Measurements from ENCODE around the gene GNMT. TPM values are rescaled to one million over a fixed set of nuclear protein-coding genes. Genes with fewer than 3 reads are reported as not detected.
A peak's percentile ranks its signal among the peaks of the same experiment; 100 is the strongest.

The GNMT gene
- total RNA-seq: 1 to 10 TPM; 1.2 to 2.1 TPM
- polyA plus RNA-seq (2013, experiment 1 of 2): 1.1 TPM
- 1.2 TPM for polyA plus RNA-seq (2013, experiment 2 of 2)
- total RNA-seq: 0.06 to 2.7 (median 0.68) reads per million in 172 experiments

DNA sequence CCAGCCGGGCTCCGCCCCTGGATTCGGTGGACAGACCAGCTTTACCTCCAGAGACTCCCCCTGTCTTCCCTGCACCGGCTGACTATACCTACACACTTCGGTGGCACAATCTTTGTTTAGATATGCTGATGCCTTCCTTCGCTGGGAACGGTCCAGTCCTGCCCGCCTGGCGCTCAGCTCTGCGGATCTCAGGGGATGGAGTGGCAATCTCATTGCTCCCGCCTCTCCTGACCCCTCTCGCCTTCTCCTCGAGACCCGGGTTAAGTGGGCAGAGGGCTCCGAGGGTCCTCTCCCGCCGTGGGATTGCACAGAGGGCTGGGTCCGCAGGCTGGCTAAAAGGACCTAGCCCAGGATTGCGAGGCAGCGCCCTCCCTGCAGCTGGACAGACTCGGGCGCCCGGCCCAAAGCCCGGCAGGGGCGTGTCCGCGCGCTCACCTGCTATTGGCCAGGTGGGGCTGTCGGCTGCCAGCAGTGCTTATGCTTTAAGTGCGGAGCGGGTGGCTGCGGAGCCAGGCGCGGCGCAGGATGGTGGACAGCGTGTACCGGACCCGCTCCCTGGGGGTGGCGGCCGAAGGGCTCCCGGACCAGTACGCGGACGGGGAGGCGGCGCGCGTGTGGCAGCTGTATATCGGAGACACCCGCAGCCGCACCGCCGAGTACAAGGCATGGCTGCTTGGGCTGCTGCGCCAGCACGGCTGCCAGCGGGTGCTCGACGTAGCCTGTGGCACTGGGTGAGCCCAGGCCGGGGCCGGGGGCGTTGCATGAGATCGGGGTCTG, at the start of gene GNMT:
Gene GNMT (plus strand): TSS at position 512 of the 777 bp plus-strand sequence. CDS start 14 bp downstream, at position 526.
- ATAC-seq (ENCODE audit: poor library complexity): peak; percentile 74
- no peaks in the 10 kb centered on the region for H3K9me3 ChIP-seq (ENCODE audit: control insufficient read depth in 1 of 2, insufficient read depth in 1 of 2, low read length in 2 of 2)
- TF ChIP-seq, protein P1, sequence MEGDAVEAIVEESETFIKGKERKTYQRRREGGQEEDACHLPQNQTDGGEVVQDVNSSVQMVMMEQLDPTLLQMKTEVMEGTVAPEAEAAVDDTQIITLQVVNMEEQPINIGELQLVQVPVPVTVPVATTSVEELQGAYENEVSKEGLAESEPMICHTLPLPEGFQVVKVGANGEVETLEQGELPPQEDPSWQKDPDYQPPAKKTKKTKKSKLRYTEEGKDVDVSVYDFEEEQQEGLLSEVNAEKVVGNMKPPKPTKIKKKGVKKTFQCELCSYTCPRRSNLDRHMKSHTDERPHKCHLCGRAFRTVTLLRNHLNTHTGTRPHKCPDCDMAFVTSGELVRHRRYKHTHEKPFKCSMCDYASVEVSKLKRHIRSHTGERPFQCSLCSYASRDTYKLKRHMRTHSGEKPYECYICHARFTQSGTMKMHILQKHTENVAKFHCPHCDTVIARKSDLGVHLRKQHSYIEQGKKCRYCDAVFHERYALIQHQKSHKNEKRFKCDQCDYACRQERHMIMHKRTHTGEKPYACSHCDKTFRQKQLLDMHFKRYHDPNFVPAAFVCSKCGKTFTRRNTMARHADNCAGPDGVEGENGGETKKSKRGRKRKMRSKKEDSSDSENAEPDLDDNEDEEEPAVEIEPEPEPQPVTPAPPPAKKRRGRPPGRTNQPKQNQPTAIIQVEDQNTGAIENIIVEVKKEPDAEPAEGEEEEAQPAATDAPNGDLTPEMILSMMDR (IDR thresholded peaks at IDR 0.05): no peak
- POLR2A ChIA-PET: interaction anchor here (0.7 to 2.9 kb wide), 4 partner anchors 19 to 31 kb away, joined by 3 to 18 read pairs (median 4); partner anchors contain the start of genes CNPY3, PEX6 and PPP2R5D
- no peak within 1 kb of the TSS for H3K27ac ChIP-seq (ENCODE audit: low read depth in 1 of 2, low read length in 2 of 2)
- H3K36me3 ChIP-seq (ENCODE audit: insufficient read depth, low read length): peaks cover 17% of the 10 kb centered on the region
- Mint-ChIP-seq H3K4me3 (peak within 1 kb of the TSS; percentile 79), H3K9me3 (no peaks in the 10 kb centered on the region), H3K36me3 (ENCODE audit: low read depth) (peaks cover 17% of the 10 kb centered on the region), H3K27me3 (no peaks in the 10 kb centered on the region), H3K27ac (no peak within 1 kb of the TSS), H3K4me1 (ENCODE audit: low read depth) (peaks cover 20% of the 10 kb centered on the region)
- peak within 1 kb of the TSS; percentile 55 for H3K4me3 ChIP-seq (ENCODE audit: low read length)
- H3K27me3 ChIP-seq (ENCODE audit: control insufficient read depth in 1 of 2, insufficient read depth in 2 of 2, low read length in 2 of 2): no peaks in the 10 kb centered on the region
- H3K4me1 ChIP-seq (ENCODE audit: insufficient read depth, low read length): peaks cover 15% of the 10 kb centered on the region
- CTCF ChIA-PET: interaction anchor here (0.6 kb wide), 1 partner anchor 93 kb away, joined by 4 read pairs; no protein-coding TSS in a partner anchor
- intact Hi-C loops (cut with DNase I, micrococcal nuclease): no loop called here
- peak in 12 of 14 experiments; percentile 4 to 62 (median 32) for DNase-seq

DNA sequence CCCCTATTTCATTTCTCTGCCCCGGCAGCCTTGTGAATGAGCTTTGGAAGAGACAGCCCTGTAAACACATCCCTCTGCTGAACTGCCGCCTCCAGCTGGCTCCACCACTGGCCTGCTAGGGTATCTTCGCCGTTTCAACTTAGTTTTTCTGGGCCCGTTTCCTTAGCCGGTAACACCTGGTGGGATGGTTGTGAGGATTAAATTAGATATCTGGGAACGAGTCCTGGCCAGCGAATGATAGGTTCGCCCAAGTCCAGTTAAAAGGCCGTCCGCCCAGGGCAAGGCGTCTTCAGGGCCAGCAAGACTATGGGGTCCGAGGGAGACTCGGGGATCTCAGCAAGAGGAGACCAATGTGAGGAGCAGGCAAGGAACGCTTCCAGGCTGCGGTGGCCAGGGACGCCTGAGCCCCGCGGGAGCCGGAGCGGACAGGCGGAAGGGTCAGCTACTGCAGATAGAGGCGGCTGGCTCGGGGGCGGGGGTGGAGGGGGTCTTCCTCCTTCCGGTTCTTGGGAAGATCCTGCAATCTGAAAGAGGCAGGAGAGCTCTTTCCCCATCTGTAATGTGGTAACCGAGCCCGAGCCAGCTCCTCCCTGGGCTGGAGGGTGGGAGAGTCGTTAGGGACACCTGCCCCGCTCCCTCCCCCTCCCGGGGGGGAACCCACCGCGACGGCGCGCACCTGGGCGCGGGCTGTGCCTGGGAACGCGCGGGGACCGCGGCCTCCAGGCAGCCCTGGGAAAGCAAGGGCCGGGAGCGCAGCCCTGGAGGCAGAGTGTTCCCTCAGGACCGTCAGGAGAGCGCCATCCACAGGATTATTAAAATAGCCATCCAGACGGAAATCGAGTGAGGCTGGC, 49.2 kb upstream of the GNMT start:
- DNase-seq: no peak
- Mint-ChIP-seq H3K36me3 (ENCODE audit: low read depth) (no peaks in the 10 kb centered on the region), H3K27me3 (peaks cover 17% of the 10 kb centered on the region), H3K9me3 (no peaks in the 10 kb centered on the region), H3K4me1 (ENCODE audit: low read depth) (peaks cover 4% of the 10 kb centered on the region), H3K4me3 (peak overlapping the region; percentile 39), H3K27ac (no peak overlapping the region)
- H3K27me3 ChIP-seq (ENCODE audit: control insufficient read depth in 1 of 2, insufficient read depth in 2 of 2, low read length in 2 of 2): peaks cover 7 to 10% of the 10 kb centered on the region in 2 experiments
- peak; percentile 41 for ATAC-seq (ENCODE audit: poor library complexity)
- H3K36me3 ChIP-seq (ENCODE audit: insufficient read depth, low read length): no peaks in the 10 kb centered on the region
- no peak overlapping the region for H3K27ac ChIP-seq (ENCODE audit: low read depth in 1 of 2, low read length in 2 of 2)
- peaks cover 8% of the 10 kb centered on the region for H3K4me1 ChIP-seq (ENCODE audit: insufficient read depth, low read length)
- TF ChIP-seq, protein P1 (IDR thresholded peaks at IDR 0.05): no peak
- intact Hi-C loops (cut with DNase I, micrococcal nuclease): no loop called here
- CTCF ChIA-PET: no interaction called here
- H3K4me3 ChIP-seq (ENCODE audit: low read length): no peak overlapping the region
- H3K9me3 ChIP-seq (ENCODE audit: control insufficient read depth in 1 of 2, insufficient read depth in 1 of 2, low read length in 2 of 2): no peaks in the 10 kb centered on the region
- POLR2A ChIA-PET: interaction anchor here (0.9 to 2.1 kb wide), 3 partner anchors 18 to 232 kb away, joined by 3 to 12 read pairs (median 3); partner anchors contain the start of gene CNPY3

DNA sequence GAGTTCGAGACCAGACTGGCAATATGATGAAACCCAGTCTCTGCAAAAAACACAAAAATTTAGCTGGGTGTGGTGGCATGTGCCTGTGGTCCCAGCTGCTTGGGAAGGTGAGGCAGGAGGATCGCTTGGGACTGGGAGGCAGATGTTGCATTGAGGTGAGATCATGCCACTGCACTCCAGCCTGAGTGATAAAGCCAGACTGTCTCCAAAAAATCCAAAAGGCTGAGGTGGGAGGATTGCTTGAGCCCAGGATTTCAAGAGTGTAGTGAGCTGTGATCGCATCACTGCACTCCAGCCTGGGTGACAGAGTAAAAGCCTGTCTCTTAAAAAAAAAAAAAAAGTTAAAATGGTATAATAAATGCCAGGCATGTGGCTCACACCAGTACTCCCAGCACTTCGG, 46.0 kb upstream of the GNMT start:
- Histone ChIP-seq H3K36me3 (ENCODE audit: insufficient read depth, low read length) (no peaks in the 10 kb centered on the region), H3K27ac (ENCODE audit: low read depth in 1 of 2, low read length in 2 of 2) (no peak overlapping the region), H3K9me3 (ENCODE audit: control insufficient read depth in 1 of 2, insufficient read depth in 1 of 2, low read length in 2 of 2) (no peaks in the 10 kb centered on the region), H3K4me3 (ENCODE audit: low read length) (no peak overlapping the region), H3K4me1 (ENCODE audit: insufficient read depth, low read length) (peaks cover 8% of the 10 kb centered on the region), H3K27me3 (ENCODE audit: control insufficient read depth in 1 of 2, insufficient read depth in 2 of 2, low read length in 2 of 2) (peaks cover 7 to 10% of the 10 kb centered on the region in 2 experiments)
- ATAC-seq (ENCODE audit: poor library complexity) (no peak), DNase-seq (no peak)
- peaks cover 18% of the 10 kb centered on the region for H3K27me3 Mint-ChIP-seq
- ChIA-PET CTCF (no interaction called here), POLR2A (interaction anchor here (3.1 kb wide), 1 partner anchor 15 kb away, joined by 10 read pairs; the partner anchor contains the start of gene CNPY3)
- no peaks in the 10 kb centered on the region for H3K9me3 Mint-ChIP-seq
- intact Hi-C loops (cut with DNase I, micrococcal nuclease): no loop called here
- TF ChIP-seq, protein P1 (IDR thresholded peaks at IDR 0.05): no peak
- H3K36me3 Mint-ChIP-seq (ENCODE audit: low read depth): no peaks in the 10 kb centered on the region
- no peak overlapping the region for H3K4me3 Mint-ChIP-seq
- H3K4me1 Mint-ChIP-seq (ENCODE audit: low read depth): peaks cover 4% of the 10 kb centered on the region
- no peak overlapping the region for H3K27ac Mint-ChIP-seq

Data from CD4-positive, alpha-beta T cell (primary cell).